Hematopoietic multipotent progenitor cell treated with erythropoietin and hydrocortisone succinate and interleukin-3 and kit ligand, for 15 days (in vitro differentiated cells): Measurements from ENCODE around the gene LIM2.
A peak's percentile ranks its signal among the peaks of the same experiment; 100 is the strongest.

Experiments used
- DNase-seq: peaks from one replicate; pipeline ENCODE4 v3.0.0-alpha.2; 2015; ENCODE audit warnings: low spot score

Gene LIM2

GRCh38 chr19:51339687-51340656, 47.8 kb downstream of the LIM2 start:
- DNase-seq, result peak; percentile 97

- DNase-seq, result no peak
These were observed 48.5 kb downstream of the LIM2 start for GRCh38 chr19:51339313-51339686.

GRCh38 chr19:51338563-51339312, 49.0 kb downstream of the LIM2 start:
- peak; percentile 82 for DNase-seq

DNA sequence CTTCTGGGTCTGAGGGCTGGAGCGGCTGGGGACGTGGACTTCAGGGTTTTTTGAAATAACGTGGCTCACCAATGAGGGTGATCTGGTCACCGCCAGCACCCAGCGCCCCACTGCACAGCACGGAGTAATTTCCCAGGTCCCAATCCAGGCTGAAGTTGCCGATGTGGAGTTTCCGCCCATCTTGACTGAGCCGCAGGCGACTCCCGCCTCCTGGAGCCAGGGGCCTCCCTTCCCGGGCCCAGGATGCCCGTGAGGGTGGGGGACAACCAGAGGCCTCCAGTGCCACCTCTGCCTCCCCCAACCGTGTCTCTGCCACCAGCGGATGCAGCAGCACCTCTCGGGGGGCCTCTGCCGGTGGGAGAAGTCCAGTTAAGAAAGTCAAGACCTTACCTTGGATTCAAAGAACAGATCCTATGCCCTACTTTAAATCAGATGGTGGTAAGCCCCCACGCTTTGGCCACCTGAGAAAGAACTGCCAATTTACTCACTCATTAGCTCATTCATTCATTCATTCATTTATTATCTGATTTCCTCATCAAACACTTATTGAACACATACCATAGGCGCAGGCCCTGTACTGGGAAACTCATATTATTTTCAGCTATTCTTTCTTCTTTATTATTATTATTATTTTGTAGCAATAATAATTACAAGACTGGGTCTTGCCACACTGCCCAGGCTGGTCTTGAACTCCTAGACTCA, 49.8 kb downstream of the LIM2 start:
- DNase-seq, result no peak

DNA sequence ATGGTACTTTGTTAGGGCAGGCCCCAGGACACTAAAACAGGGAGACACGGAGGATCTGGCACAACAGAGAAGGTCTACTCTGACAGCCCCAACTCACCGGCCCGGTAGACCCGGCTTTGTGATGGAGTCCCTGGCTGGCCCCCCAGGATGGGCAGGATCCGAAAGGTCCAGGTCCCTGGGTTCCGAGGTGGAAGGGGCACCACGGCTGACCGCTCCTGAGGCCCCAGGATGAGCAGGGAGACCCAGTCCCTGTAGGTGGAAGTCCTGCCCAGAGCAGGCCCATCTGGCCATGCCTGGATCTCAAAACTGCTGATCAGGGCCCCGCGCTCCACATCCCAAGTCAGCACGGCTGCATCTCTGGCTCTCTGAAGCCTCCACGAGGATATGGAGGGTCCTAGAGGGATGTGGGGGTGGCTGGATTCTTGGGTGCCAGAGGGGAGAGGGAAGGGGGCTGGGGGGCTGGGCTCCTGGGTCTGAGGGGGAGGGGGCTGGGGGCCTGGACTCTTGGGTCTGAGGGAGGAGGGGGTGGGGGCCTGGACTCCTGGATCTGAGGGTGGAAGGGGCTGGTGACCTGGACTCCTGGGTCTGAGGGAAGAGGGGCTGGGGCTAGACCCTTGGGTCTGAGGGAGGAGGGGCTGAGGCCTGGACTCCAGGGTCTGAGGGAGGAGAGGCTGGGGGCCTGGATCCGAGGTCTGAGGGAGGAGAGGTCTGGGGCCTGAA, 50.5 kb downstream of the LIM2 start:
- no peak for DNase-seq

- peak; percentile 34 for DNase-seq
These were observed 53.8 kb downstream of the LIM2 start for GRCh38 chr19:51333836-51334460.

DNA sequence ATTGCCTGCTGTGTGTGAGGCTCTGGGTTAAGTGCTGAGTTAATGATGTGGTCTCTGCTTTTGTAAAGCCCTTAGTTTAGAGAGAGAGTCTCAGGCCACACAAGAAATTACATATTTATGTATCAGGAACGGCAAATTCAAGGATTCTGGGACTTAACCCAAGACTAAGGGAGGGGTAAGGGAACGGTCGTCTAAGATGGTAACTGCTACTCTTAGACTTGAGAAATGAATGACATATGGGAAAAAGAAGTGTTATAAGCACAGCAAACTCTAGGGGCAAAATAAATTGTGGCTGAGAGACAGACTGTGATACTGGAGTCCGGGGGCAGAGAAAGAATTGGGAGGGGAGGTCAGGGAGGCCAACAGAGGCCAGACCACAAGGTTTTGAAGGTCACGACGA, 56.1 kb downstream of the LIM2 start:
- no peak for DNase-seq

- DNase-seq, result no peak
These were observed 56.6 kb downstream of the LIM2 start for GRCh38 chr19:51331193-51331592.

DNA sequence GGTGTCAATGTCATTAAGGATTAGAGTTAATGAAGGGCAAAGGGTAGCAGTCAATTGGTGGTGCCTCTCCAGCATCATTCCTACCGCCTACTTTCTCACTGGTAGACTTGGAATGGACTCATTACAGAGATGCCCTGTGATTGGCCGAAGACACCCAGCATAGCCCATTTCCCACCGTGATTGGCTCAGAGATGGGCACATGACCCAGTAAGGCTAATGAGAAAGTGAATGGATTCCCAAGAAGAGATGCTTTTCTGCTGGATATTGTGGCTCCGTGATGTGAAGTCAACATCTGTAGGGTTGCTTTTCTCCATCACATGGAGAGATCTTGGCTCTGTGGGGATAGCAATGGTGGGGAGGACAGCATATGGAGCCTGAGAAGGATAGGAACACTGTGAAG, 57.4 kb downstream of the LIM2 start:
- no peak for DNase-seq
